ENCODE data around the gene KCTD11.

The KCTD11 gene

GRCh38 chr17:7314719-7315569 lies 37.0 kb upstream of the KCTD11 start, which contains the start of gene GPS2:
GPS2 (minus strand) TSS chr17:7315360; CDS start chr17:7315052, 308 bp downstream.
- DNase-seq: peak; percentile 96
- CTCF ChIA-PET: interaction anchor here (0.7 to 4.7 kb wide), 6 partner anchors 10 to 270 kb away, joined by 3 to 16 read pairs (median 4); partner anchors contain the start of gene ACAP1
- H3K27me3 Mint-ChIP-seq: no peaks in the 10 kb centered on the region
- no peaks in the 10 kb centered on the region for H3K9me3 Mint-ChIP-seq
- peaks cover 53% of the 10 kb centered on the region for H3K36me3 Mint-ChIP-seq
- peaks cover 55% of the 10 kb centered on the region for H3K4me1 Mint-ChIP-seq
- peak within 1 kb of the TSS; percentile 95 for H3K27ac Mint-ChIP-seq
- peak within 1 kb of the TSS; percentile 94 for H3K4me3 Mint-ChIP-seq

GRCh38 chr17:7315570-7316235 lies 36.3 kb upstream of the KCTD11 start:
- CTCF ChIA-PET: interaction anchor here (0.8 to 4.7 kb wide), 3 partner anchors 9 to 22 kb away, joined by 3 to 16 read pairs (median 14); partner anchors contain the start of gene ACAP1
- Mint-ChIP-seq H3K27me3 (no peaks in the 10 kb centered on the region), H3K4me1 (peaks cover 47% of the 10 kb centered on the region), H3K9me3 (no peaks in the 10 kb centered on the region), H3K27ac (peak overlapping the region; percentile 95), H3K36me3 (peaks cover 45% of the 10 kb centered on the region), H3K4me3 (peak overlapping the region; percentile 94)
- DNase-seq: no peak

- CTCF ChIA-PET: no interaction called here
- Mint-ChIP-seq H3K27me3 (no peaks in the 10 kb centered on the region), H3K4me1 (peaks cover 35% of the 10 kb centered on the region), H3K4me3 (no peak overlapping the region), H3K27ac (peak overlapping the region; percentile 76), H3K9me3 (no peaks in the 10 kb centered on the region), H3K36me3 (peaks cover 41% of the 10 kb centered on the region)
- no peak for DNase-seq
Observed at GRCh38 chr17:7317161-7317803, 34.7 kb upstream of the KCTD11 start.

- no peaks in the 10 kb centered on the region for H3K9me3 Mint-ChIP-seq
- H3K27me3 Mint-ChIP-seq: no peaks in the 10 kb centered on the region
- H3K4me3 Mint-ChIP-seq: no peak overlapping the region
- CTCF ChIA-PET: no interaction called here
- H3K27ac Mint-ChIP-seq: peak overlapping the region; percentile 76
- no peak for DNase-seq
- peaks cover 24% of the 10 kb centered on the region for H3K4me1 Mint-ChIP-seq
- peaks cover 39% of the 10 kb centered on the region for H3K36me3 Mint-ChIP-seq
Observed at GRCh38 chr17:7318121-7318860, 33.7 kb upstream of the KCTD11 start.

- no peak overlapping the region for H3K27ac Mint-ChIP-seq
- DNase-seq: no peak
- H3K4me1 Mint-ChIP-seq: peaks cover 8% of the 10 kb centered on the region
- H3K36me3 Mint-ChIP-seq: peaks cover 35% of the 10 kb centered on the region
- H3K4me3 Mint-ChIP-seq: no peak overlapping the region
- H3K9me3 Mint-ChIP-seq: no peaks in the 10 kb centered on the region
- CTCF ChIA-PET: interaction anchor here (1.0 to 1.4 kb wide), 2 partner anchors 24 to 28 kb away, joined by 3 to 4 read pairs; no protein-coding TSS in a partner anchor
- no peaks in the 10 kb centered on the region for H3K27me3 Mint-ChIP-seq
Observed at GRCh38 chr17:7321466-7321865, 30.5 kb upstream of the KCTD11 start.

- no peaks in the 10 kb centered on the region for H3K9me3 Mint-ChIP-seq
- peaks cover 13% of the 10 kb centered on the region for H3K4me1 Mint-ChIP-seq
- CTCF ChIA-PET: interaction anchor here (1.0 to 4.8 kb wide), 5 partner anchors 13 to 27 kb away, joined by 3 to 29 read pairs (median 4); partner anchors contain the start of gene ACAP1
- no peaks in the 10 kb centered on the region for H3K27me3 Mint-ChIP-seq
- DNase-seq: no peak
- H3K36me3 Mint-ChIP-seq: peaks cover 32% of the 10 kb centered on the region
- no peak overlapping the region for H3K27ac Mint-ChIP-seq
- H3K4me3 Mint-ChIP-seq: no peak overlapping the region
Observed at GRCh38 chr17:7322520-7323194, 29.3 kb upstream of the KCTD11 start.

GRCh38 chr17:7323731-7324437 lies 28.1 kb upstream of the KCTD11 start:
- CTCF ChIA-PET: interaction anchor here (0.7 to 4.8 kb wide), 7 partner anchors 10 to 27 kb away, joined by 3 to 54 read pairs (median 6); partner anchors contain the start of genes ACAP1 and GPS2
- Mint-ChIP-seq H3K27me3 (no peaks in the 10 kb centered on the region), H3K36me3 (peaks cover 26% of the 10 kb centered on the region), H3K4me1 (peaks cover 24% of the 10 kb centered on the region), H3K4me3 (no peak overlapping the region), H3K27ac (no peak overlapping the region), H3K9me3 (no peaks in the 10 kb centered on the region)
- peak; percentile 76 for DNase-seq

GRCh38 chr17:7324438-7324779 lies 27.6 kb upstream of the KCTD11 start:
- Mint-ChIP-seq H3K27ac (no peak overlapping the region), H3K4me3 (no peak overlapping the region), H3K36me3 (peaks cover 25% of the 10 kb centered on the region), H3K9me3 (no peaks in the 10 kb centered on the region), H3K27me3 (no peaks in the 10 kb centered on the region), H3K4me1 (peaks cover 25% of the 10 kb centered on the region)
- CTCF ChIA-PET: interaction anchor here (0.8 to 4.8 kb wide), 8 partner anchors 10 to 27 kb away, joined by 3 to 54 read pairs (median 6); partner anchors contain the start of genes ACAP1 and GPS2
- no peak for DNase-seq

- CTCF ChIA-PET: interaction anchor here (0.8 to 4.8 kb wide), 8 partner anchors 11 to 26 kb away, joined by 3 to 54 read pairs (median 6); partner anchors contain the start of genes ACAP1 and GPS2
- Mint-ChIP-seq H3K4me1 (peaks cover 31% of the 10 kb centered on the region), H3K4me3 (no peak overlapping the region), H3K9me3 (no peaks in the 10 kb centered on the region), H3K27me3 (no peaks in the 10 kb centered on the region), H3K27ac (no peak overlapping the region), H3K36me3 (peaks cover 25% of the 10 kb centered on the region)
- DNase-seq: no peak
Observed at GRCh38 chr17:7325031-7325528, 26.9 kb upstream of the KCTD11 start.

- no peaks in the 10 kb centered on the region for H3K9me3 Mint-ChIP-seq
- peaks cover 25% of the 10 kb centered on the region for H3K36me3 Mint-ChIP-seq
Observed at GRCh38 chr17:7326186-7326585, 25.8 kb upstream of the KCTD11 start.

GRCh38 chr17:7327056-7327455 lies 24.9 kb upstream of the KCTD11 start:
- H3K27ac Mint-ChIP-seq: no peak overlapping the region
- H3K9me3 Mint-ChIP-seq: no peaks in the 10 kb centered on the region
- H3K4me1 Mint-ChIP-seq: peaks cover 46% of the 10 kb centered on the region
- no peak for DNase-seq
- no peaks in the 10 kb centered on the region for H3K27me3 Mint-ChIP-seq
- peaks cover 21% of the 10 kb centered on the region for H3K36me3 Mint-ChIP-seq
- CTCF ChIA-PET: interaction anchor here (0.9 to 4.8 kb wide), 3 partner anchors 10 to 18 kb away, joined by 3 to 54 read pairs (median 29); partner anchors contain the start of gene ACAP1
- H3K4me3 Mint-ChIP-seq: no peak overlapping the region

More at GRCh38 chr17:7326186-7326585, 25.8 kb upstream of the KCTD11 start:
- Mint-ChIP-seq H3K4me3 (no peak overlapping the region), H3K4me1 (peaks cover 40% of the 10 kb centered on the region), H3K27ac (no peak overlapping the region), H3K27me3 (no peaks in the 10 kb centered on the region)
- CTCF ChIA-PET: interaction anchor here (0.5 to 4.8 kb wide), 4 partner anchors 11 to 39 kb away, joined by 3 to 54 read pairs (median 17); partner anchors contain the start of gene ACAP1
- DNase-seq: no peak

GRCh38 chr17:7327501-7327900 lies 24.5 kb upstream of the KCTD11 start:
- Mint-ChIP-seq H3K27me3 (no peaks in the 10 kb centered on the region), H3K27ac (no peak overlapping the region), H3K4me1 (peaks cover 50% of the 10 kb centered on the region), H3K4me3 (peak overlapping the region; percentile 43), H3K9me3 (no peaks in the 10 kb centered on the region), H3K36me3 (peaks cover 16% of the 10 kb centered on the region)
- no peak for DNase-seq
- CTCF ChIA-PET: interaction anchor here (4.3 to 4.8 kb wide), 2 partner anchors 10 to 18 kb away, joined by 29 to 54 read pairs; partner anchors contain the start of gene ACAP1

Data from activated naive CD4-positive, alpha-beta T cell treated with anti-CD3 and anti-CD28 coated beads, Interleukin-2, amount 10 ng/mL, durations not matched to agents 7 days and 5 days (primary cell).